IPS DF 6.9 (cell line): ENCODE results near the gene ATF7.

Source experiments
- DNase-seq: peaks from one replicate; pipeline ENCODE4 v3.0.0-alpha.2; 2013; ENCODE audit warnings: low read depth, low spot score
- H3K27ac ChIP-seq: one replicate; pipeline ENCODE4 v1.5.1; 2013; ENCODE audit warnings: low read length, control low read depth
- H3K27me3 ChIP-seq: 2 replicates; pipeline ENCODE4 v1.6.1; 2013; ENCODE audit warnings: mild to moderate bottlenecking, low read length; ENCODE audit not compliant: control insufficient read depth, insufficient read depth
- H3K36me3 ChIP-seq: 2 replicates; pipeline ENCODE4 v1.6.1; 2013; ENCODE audit warnings: low read length; ENCODE audit not compliant: control insufficient read depth, insufficient read depth
- H3K4me1 ChIP-seq: 2 replicates; pipeline ENCODE4 v1.6.1; 2013; ENCODE audit warnings: low read length; ENCODE audit not compliant: control insufficient read depth, insufficient read depth
- H3K4me3 ChIP-seq: 2 replicates; pipeline ENCODE4 v1.5.1; 2013; ENCODE audit warnings: mild to moderate bottlenecking, low read length
- H3K9me3 ChIP-seq: 2 replicates; pipeline ENCODE4 v1.6.1; 2013; ENCODE audit warnings: low read length, inconsistent platforms; ENCODE audit not compliant: control insufficient read depth, insufficient read depth
- WGBS: extraction: QIAGEN DNeasy Blood & Tissue Kit; methylation state at CpG from one replicate; pipeline ENCODE4 v1.1.7; 2013; ENCODE audit warnings: mixed read lengths, missing lambda C conversion rate; ENCODE audit not compliant: insufficient read length, insufficient coverage; 5-methylcytosine and 5-hydroxymethylcytosine counted together

ATF7 gene

DNA sequence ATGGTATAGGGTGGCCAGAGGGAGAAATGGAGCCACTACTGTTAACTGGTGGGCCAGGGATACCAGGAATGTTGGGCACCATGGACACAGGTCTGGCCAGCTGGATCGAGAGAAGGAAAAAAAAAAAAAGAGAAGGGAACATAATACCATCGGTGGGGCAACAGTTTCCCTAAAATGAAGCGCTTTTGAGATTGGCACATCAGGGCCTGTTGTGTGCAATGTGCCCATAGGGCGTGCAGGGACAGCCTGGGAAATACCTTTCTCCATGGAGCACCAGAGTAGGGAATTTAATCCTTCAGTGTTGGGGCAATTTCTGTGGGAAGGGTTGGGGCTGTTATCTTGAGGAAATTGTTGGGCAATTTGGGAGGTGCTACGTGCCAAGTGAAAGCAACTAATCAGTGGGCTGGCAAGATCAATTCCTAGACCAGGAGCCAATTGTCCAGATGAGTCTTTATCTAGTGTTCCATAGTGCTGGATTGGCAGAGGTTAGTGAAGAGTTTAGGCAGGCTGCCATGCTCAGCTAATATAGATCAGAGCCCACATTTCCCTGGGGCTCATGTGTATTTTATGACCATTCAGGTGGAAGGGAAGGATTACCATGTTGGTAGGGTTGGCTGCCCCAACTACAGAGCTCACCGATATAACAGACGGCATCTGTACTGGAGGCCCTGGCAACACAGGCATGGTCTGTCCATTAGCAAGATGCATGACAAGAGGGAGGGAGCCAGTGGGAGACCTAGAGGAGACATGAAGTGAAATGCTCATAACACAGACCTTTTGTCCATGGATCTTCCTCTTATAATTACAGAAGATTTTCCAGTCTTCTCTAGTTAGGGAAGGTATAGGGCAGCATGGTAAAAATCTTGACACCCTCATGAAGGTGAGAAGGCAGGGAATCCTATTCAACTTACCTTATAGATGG lies 93.4 kb downstream of the ATF7 start:
- H3K36me3 ChIP-seq: peaks cover 5% of the 10 kb centered on the region; the same call in 1 of the 2 replicates
- no peaks in the 10 kb centered on the region for H3K27me3 ChIP-seq
- H3K27ac ChIP-seq: no peak overlapping the region
- no peaks in the 10 kb centered on the region for H3K9me3 ChIP-seq
- no peak overlapping the region for H3K4me3 ChIP-seq
- WGBS: no CpG with 5 or more reads among the region's 7 CpGs
- DNase-seq: no peak
- no peaks in the 10 kb centered on the region for H3K4me1 ChIP-seq

- WGBS: no CpG with 5 or more reads among the region's 3 CpGs
- no peaks in the 10 kb centered on the region for H3K4me1 ChIP-seq
- H3K27me3 ChIP-seq: no peaks in the 10 kb centered on the region
- H3K9me3 ChIP-seq: no peaks in the 10 kb centered on the region
- no peak overlapping the region for H3K4me3 ChIP-seq
- H3K36me3 ChIP-seq: peaks cover 5% of the 10 kb centered on the region; the same call in 1 of the 2 replicates
- H3K27ac ChIP-seq: no peak overlapping the region
- DNase-seq: no peak
These were observed 94.2 kb downstream of the ATF7 start for GRCh38 chr12:53532021-53532420.

DNA sequence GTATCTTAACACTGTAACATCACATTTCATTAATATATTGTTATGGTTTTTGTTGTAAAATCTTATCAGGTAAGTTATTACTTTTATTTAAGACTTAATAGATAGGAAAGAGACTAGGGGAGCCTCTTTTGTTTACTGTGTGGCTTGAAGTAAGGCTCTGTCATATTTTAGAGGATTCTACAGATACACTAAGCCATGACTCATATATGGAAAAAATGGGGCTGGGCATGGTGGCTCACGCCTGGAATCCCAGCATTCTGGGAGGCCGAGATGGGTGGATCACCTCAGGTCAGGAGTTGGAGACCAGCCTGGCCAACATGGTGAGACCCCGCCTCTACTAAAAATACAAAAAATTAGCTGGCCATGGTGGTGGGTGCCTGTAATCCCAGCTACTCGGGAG lies 95.3 kb downstream of the ATF7 start:
- peaks cover 5% of the 10 kb centered on the region; the same call in 1 of the 2 replicates for H3K36me3 ChIP-seq
- no peak overlapping the region for H3K4me3 ChIP-seq
- no peaks in the 10 kb centered on the region for H3K9me3 ChIP-seq
- no peaks in the 10 kb centered on the region for H3K27me3 ChIP-seq
- no peaks in the 10 kb centered on the region for H3K4me1 ChIP-seq
- H3K27ac ChIP-seq: no peak overlapping the region
- WGBS: no CpG with 5 or more reads among the region's 4 CpGs
- no peak for DNase-seq

- Histone ChIP-seq H3K36me3 (peaks cover 5% of the 10 kb centered on the region; the same call in 1 of the 2 replicates), H3K4me1 (no peaks in the 10 kb centered on the region), H3K4me3 (no peak overlapping the region), H3K27me3 (no peaks in the 10 kb centered on the region), H3K27ac (no peak overlapping the region), H3K9me3 (no peaks in the 10 kb centered on the region)
- DNase-seq: no peak
- no CpG with 5 or more reads among the region's 2 CpGs for WGBS
These were observed 96.1 kb downstream of the ATF7 start for GRCh38 chr12:53530061-53530460.

GRCh38 chr12:53524476-53524875 lies 101.7 kb downstream of the ATF7 start:
- DNase-seq: no peak
- Histone ChIP-seq H3K4me3 (no peak overlapping the region), H3K4me1 (no peaks in the 10 kb centered on the region), H3K36me3 (no peaks in the 10 kb centered on the region; the same call in 1 of the 2 replicates), H3K27me3 (no peaks in the 10 kb centered on the region), H3K27ac (no peak overlapping the region), H3K9me3 (no peaks in the 10 kb centered on the region)
- WGBS: no CpG with 5 or more reads among the region's 13 CpGs

DNA sequence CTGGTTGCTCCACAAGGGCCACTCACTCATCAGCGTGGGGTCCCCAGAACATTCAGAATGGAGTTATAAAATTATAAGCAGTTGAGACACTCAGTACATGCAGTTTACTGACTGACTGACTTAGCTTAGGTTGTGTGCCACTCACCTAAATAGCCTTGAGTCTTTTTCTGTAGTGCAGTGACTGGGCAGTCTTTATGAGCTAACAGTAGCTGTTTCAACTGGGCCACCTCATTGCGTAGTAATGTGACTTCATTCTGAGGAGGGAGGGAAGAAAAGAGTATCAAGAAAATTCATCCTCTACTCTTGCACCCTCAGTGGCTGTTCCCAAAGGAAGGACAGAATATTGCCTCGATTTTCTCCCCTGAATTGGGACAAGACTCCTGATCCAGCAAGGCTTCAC lies 103.1 kb downstream of the ATF7 start:
- no peak for DNase-seq
- no peaks in the 10 kb centered on the region for H3K9me3 ChIP-seq
- H3K27ac ChIP-seq: no peak overlapping the region
- no peaks in the 10 kb centered on the region for H3K4me1 ChIP-seq
- no peaks in the 10 kb centered on the region; the same call in 1 of the 2 replicates for H3K36me3 ChIP-seq
- no peak overlapping the region for H3K4me3 ChIP-seq
- no peaks in the 10 kb centered on the region for H3K27me3 ChIP-seq
- WGBS: no CpG with 5 or more reads among the region's 3 CpGs

- H3K4me3 ChIP-seq: no peak overlapping the region
- no CpG with 5 or more reads among the region's 5 CpGs for WGBS
- H3K4me1 ChIP-seq: no peaks in the 10 kb centered on the region
- H3K9me3 ChIP-seq: no peaks in the 10 kb centered on the region
- no peaks in the 10 kb centered on the region; the same call in 1 of the 2 replicates for H3K36me3 ChIP-seq
- no peak for DNase-seq
- no peak overlapping the region for H3K27ac ChIP-seq
- no peaks in the 10 kb centered on the region for H3K27me3 ChIP-seq
These were observed 107.8 kb downstream of the ATF7 start for GRCh38 chr12:53518381-53518780.

DNA sequence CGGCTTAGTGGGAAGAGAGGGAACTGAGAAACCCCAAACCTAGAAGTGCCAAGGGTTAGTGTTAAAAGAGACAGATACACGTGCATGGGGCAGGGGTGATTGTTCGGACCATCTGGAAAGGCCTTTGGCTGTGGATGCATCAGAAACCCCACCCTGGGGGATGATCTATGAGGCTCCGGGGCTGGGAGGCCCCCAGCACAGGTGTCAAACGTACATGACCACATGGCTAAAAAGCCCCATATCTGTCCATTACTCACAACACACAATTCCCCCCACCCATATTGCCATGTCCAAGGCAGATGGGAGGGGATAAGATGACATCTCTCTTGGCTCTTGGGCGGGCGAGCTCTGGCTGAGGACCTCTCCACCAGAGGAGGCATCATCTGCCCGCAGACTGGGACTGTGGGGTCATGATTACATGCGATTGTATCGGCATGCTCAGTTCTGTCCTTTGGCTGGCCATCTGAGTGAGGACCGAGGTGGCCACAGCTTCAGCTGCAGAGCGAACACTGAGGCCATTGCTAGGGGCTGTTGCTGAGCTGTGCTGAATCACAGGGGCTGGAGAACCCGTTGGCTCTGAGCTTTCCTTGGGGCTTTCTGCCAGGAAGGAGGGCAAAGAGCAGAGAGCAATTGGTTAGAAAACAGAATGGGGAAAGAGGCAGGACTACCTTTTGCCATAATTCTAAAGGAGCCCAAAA lies 109.3 kb downstream of the ATF7 start:
- WGBS: no CpG with 5 or more reads among the region's 13 CpGs
- no peaks in the 10 kb centered on the region; the same call in 1 of the 2 replicates for H3K36me3 ChIP-seq
- H3K4me1 ChIP-seq: no peaks in the 10 kb centered on the region
- H3K27me3 ChIP-seq: no peaks in the 10 kb centered on the region
- H3K4me3 ChIP-seq: no peak overlapping the region
- no peak for DNase-seq
- H3K27ac ChIP-seq: no peak overlapping the region
- no peaks in the 10 kb centered on the region for H3K9me3 ChIP-seq

DNA sequence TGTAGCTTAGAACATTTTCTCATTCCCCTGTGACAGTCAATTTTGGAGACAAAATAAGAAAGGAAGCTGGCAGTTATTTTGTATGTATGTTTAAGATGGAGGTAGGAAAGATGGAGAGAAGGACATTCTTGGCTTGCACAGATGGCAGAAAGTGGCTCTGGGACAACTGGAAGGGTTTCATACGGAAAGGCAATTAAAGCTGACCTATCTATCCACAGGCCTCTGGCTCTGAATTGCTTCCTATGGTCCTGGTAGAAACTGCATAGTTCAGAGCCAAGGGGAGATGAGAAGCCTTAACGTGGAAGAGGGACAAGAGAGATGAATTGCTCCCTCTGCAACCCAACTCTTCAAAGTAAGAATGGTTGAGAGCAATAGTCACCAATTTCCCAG lies 110.9 kb downstream of the ATF7 start:
- no peak overlapping the region for H3K27ac ChIP-seq
- no CpG with 5 or more reads among the region's 2 CpGs for WGBS
- H3K4me1 ChIP-seq: no peaks in the 10 kb centered on the region
- no peaks in the 10 kb centered on the region for H3K9me3 ChIP-seq
- no peaks in the 10 kb centered on the region for H3K27me3 ChIP-seq
- DNase-seq: no peak
- H3K36me3 ChIP-seq: no peaks in the 10 kb centered on the region
- H3K4me3 ChIP-seq: no peak overlapping the region

GRCh38 chr12:53514628-53515290 lies 111.4 kb downstream of the ATF7 start:
- no peak for DNase-seq
- Histone ChIP-seq H3K27me3 (no peaks in the 10 kb centered on the region), H3K4me3 (no peak overlapping the region), H3K4me1 (no peaks in the 10 kb centered on the region), H3K9me3 (no peaks in the 10 kb centered on the region), H3K27ac (no peak overlapping the region), H3K36me3 (no peaks in the 10 kb centered on the region)
- WGBS: no CpG with 5 or more reads among the region's 6 CpGs
